Measurements from ENCODE around the gene ARPIN.

The ARPIN gene

GRCh38 chr15:89907289-89907688 lies 5.5 kb downstream of the ARPIN start:
- Histone ChIP-seq H3K36me3 (peaks cover 3% of the 10 kb centered on the region), H3K9me3 (ENCODE audit: severe bottlenecking) (no peaks in the 10 kb centered on the region), H3K4me3 (ENCODE audit: low read depth, low read length) (no peak overlapping the region), H3K27me3 (ENCODE audit: insufficient read depth, low read depth, severe bottlenecking) (no peaks in the 10 kb centered on the region), H3K27ac (no peak overlapping the region)
- TF ChIP-seq, protein P1, sequence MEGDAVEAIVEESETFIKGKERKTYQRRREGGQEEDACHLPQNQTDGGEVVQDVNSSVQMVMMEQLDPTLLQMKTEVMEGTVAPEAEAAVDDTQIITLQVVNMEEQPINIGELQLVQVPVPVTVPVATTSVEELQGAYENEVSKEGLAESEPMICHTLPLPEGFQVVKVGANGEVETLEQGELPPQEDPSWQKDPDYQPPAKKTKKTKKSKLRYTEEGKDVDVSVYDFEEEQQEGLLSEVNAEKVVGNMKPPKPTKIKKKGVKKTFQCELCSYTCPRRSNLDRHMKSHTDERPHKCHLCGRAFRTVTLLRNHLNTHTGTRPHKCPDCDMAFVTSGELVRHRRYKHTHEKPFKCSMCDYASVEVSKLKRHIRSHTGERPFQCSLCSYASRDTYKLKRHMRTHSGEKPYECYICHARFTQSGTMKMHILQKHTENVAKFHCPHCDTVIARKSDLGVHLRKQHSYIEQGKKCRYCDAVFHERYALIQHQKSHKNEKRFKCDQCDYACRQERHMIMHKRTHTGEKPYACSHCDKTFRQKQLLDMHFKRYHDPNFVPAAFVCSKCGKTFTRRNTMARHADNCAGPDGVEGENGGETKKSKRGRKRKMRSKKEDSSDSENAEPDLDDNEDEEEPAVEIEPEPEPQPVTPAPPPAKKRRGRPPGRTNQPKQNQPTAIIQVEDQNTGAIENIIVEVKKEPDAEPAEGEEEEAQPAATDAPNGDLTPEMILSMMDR (IDR thresholded peaks at IDR 0.05; ENCODE audit: low read depth, low read length), result no peak
- DNase-seq, result no peak

- peak overlapping the region; percentile 23 for H3K27ac ChIP-seq
- no peak overlapping the region for H3K4me3 ChIP-seq (ENCODE audit: low read depth, low read length)
- no peaks in the 10 kb centered on the region for H3K27me3 ChIP-seq (ENCODE audit: insufficient read depth, low read depth, severe bottlenecking)
- TF ChIP-seq, protein P1 (IDR thresholded peaks at IDR 0.05; ENCODE audit: low read depth, low read length), result no peak
- peak; percentile 69 for DNase-seq
- H3K36me3 ChIP-seq, result peaks cover 3% of the 10 kb centered on the region
- H3K9me3 ChIP-seq (ENCODE audit: severe bottlenecking), result no peaks in the 10 kb centered on the region
Measured at GRCh38 chr15:89905846-89906378, 6.8 kb downstream of the ARPIN start.

GRCh38 chr15:89904519-89904918 lies 8.2 kb downstream of the ARPIN start:
- H3K27ac ChIP-seq, result no peak overlapping the region
- peaks cover 3% of the 10 kb centered on the region for H3K36me3 ChIP-seq
- H3K27me3 ChIP-seq (ENCODE audit: insufficient read depth, low read depth, severe bottlenecking), result no peaks in the 10 kb centered on the region
- H3K9me3 ChIP-seq (ENCODE audit: severe bottlenecking), result no peaks in the 10 kb centered on the region
- DNase-seq, result no peak
- TF ChIP-seq, protein P1 (IDR thresholded peaks at IDR 0.05; ENCODE audit: low read depth, low read length), result no peak
- no peak overlapping the region for H3K4me3 ChIP-seq (ENCODE audit: low read depth, low read length)

GRCh38 chr15:89903858-89904130 lies 9.0 kb downstream of the ARPIN start:
- no peak overlapping the region for H3K4me3 ChIP-seq (ENCODE audit: low read depth, low read length)
- DNase-seq, result no peak
- TF ChIP-seq, protein P1 (IDR thresholded peaks at IDR 0.05; ENCODE audit: low read depth, low read length), result no peak
- peaks cover 3% of the 10 kb centered on the region for H3K36me3 ChIP-seq
- H3K27me3 ChIP-seq (ENCODE audit: insufficient read depth, low read depth, severe bottlenecking), result no peaks in the 10 kb centered on the region
- H3K9me3 ChIP-seq (ENCODE audit: severe bottlenecking), result no peaks in the 10 kb centered on the region
- no peak overlapping the region for H3K27ac ChIP-seq

- H3K27me3 ChIP-seq (ENCODE audit: insufficient read depth, low read depth, severe bottlenecking), result no peaks in the 10 kb centered on the region
- H3K36me3 ChIP-seq, result peaks cover 3% of the 10 kb centered on the region
- H3K27ac ChIP-seq, result no peak overlapping the region
- H3K9me3 ChIP-seq (ENCODE audit: severe bottlenecking), result no peaks in the 10 kb centered on the region
- no peak for DNase-seq
- TF ChIP-seq, protein P1 (IDR thresholded peaks at IDR 0.05; ENCODE audit: low read depth, low read length), result no peak
- no peak overlapping the region for H3K4me3 ChIP-seq (ENCODE audit: low read depth, low read length)
Measured at GRCh38 chr15:89903015-89903857, 9.5 kb downstream of the ARPIN start.

Measured in WERI-Rb-1 (cell line).